K562 (cell line): ENCODE data around the gene KCNQ2. TPM values are rescaled to one million over a fixed set of nuclear protein-coding genes. Genes with fewer than 3 reads are reported as not detected.
A peak's percentile ranks its signal among the peaks of the same experiment; 100 is the strongest.

Source experiments
- MAZ ChIP-seq, 2 experiments: fragments of 450-650 bp in 1 of 2; sonication (generic) in 1 of 2; formaldehyde crosslinking; IDR thresholded peaks in 1 of 2; conservative IDR thresholded peaks in 1 of 2; 2 replicates each; pipeline versions ENCODE4 v1.4.0 to v1.5.0; 2020; ENCODE audit warnings: mild to moderate bottlenecking in 1 of 2, missing genetic modification reagents in 1 of 2
- MNT ChIP-seq, 2 experiments: fragments of 450-650 bp; conservative IDR thresholded peaks; 2 replicates each; pipeline ENCODE4 v1.6.1; 2017; ENCODE audit warnings: mild to moderate bottlenecking in 2 of 2, moderate library complexity in 2 of 2
- PCBP2 ChIP-seq: fragments of 200-400 bp; formaldehyde crosslinking; IDR thresholded peaks from 2 replicates; pipeline ENCODE4 v1.6.1; 2018; ENCODE audit warnings: low read length, low read depth, mild to moderate bottlenecking, moderate library complexity; ENCODE audit not compliant: poor library complexity, severe bottlenecking
- RBM15 ChIP-seq: fragments of 200-400 bp; formaldehyde crosslinking; IDR thresholded peaks from 2 replicates; pipeline ENCODE4 v1.6.1; 2018; ENCODE audit warnings: mild to moderate bottlenecking, low read length, moderate library complexity; ENCODE audit not compliant: insufficient read depth
- ZC3H4 ChIP-seq: sonication (generic); formaldehyde crosslinking; IDR thresholded peaks from 2 replicates; pipeline ENCODE4 v1.9.0; 2021; ENCODE audit warnings: missing genetic modification reagents, borderline replicate concordance
- ZNF175 ChIP-seq: fragments of 200-800 bp; sonication (Bioruptor generic); IDR thresholded peaks from 2 replicates; pipeline ENCODE4 v1.6.1; 2016; ENCODE audit warnings: low read depth, mild to moderate bottlenecking, missing genetic modification characterization, missing compliant biosample characterization
- ZNF785 ChIP-seq: fragments of 250-450 bp; sonication (Bioruptor Pico); IDR thresholded peaks from 2 replicates; pipeline ENCODE4 v1.4.0; 2020; ENCODE audit warnings: mild to moderate bottlenecking
- polyA plus RNA-seq, 8 experiments: library from polyadenylated mRNA; depleted of rRNA in 4 of 8; stranded (reverse) in 5 of 8; unstranded in 3 of 8; fragments of >200 nt; fragmentation: Nextera tagmentation in 2 of 8; fragmentation: Illumina TruSeq in 1 of 8; extraction: Ambion mirVana in 2 of 8; extraction: Trizol in 1 of 8; gene quantifications; 2 replicates each; pipeline versions ENCODE4 v1.2.1 to v1.2.3, GENCODE V29; 2011 to 2014; ENCODE audit warnings: inconsistent platforms in 1 of 8, missing spikeins in 1 of 8
- total RNA-seq, 7 experiments: library from RNA; depleted of rRNA in 6 of 7; stranded (reverse); fragments of >200 nt in 6 of 7; fragmentation: Illumina TruSeq in 2 of 7; extraction: Trizol in 2 of 7; gene quantifications; 2 replicates each; pipeline versions ENCODE4 v1.2.1 to v1.2.3, GENCODE V29; 2011 to 2021; ENCODE audit warnings: low replicate concordance in 1 of 7
- TF ChIP-seq, protein P1 (sequence below): sonication (generic); formaldehyde crosslinking; IDR thresholded peaks from 2 replicates; pipeline ENCODE4 v1.8.0; 2022; ENCODE audit warnings: missing genetic modification reagents, mild to moderate bottlenecking, borderline replicate concordance
- TF ChIP-seq, protein P2 (sequence below): sonication (generic); formaldehyde crosslinking; IDR thresholded peaks from 2 replicates; pipeline ENCODE4 v1.8.0; 2023; ENCODE audit warnings: mild to moderate bottlenecking, missing genetic modification reagents
- TF ChIP-seq, protein P3 (sequence below): sonication (generic); formaldehyde crosslinking; IDR thresholded peaks from 2 replicates; pipeline ENCODE4 v1.9.0; 2022; ENCODE audit warnings: mild to moderate bottlenecking, missing genetic modification reagents
- TF ChIP-seq, protein P4 (sequence below), 2 experiments: fragments of 450-650 bp in 1 of 2; IDR thresholded peaks; 2 replicates each; pipeline ENCODE4 v1.6.1; 2011 to 2017; ENCODE audit warnings: low read depth in 2 of 2, antibody characterized with exemption in 1 of 2, borderline replicate concordance in 1 of 2, low read length in 1 of 2, mild to moderate bottlenecking in 1 of 2, mixed read lengths in 1 of 2; ENCODE audit not compliant: control insufficient read depth in 1 of 2
- TF ChIP-seq, protein P5 (sequence below): fragments of 450-650 bp; formaldehyde crosslinking; IDR thresholded peaks from 2 replicates; pipeline ENCODE4 v1.4.0; 2020; ENCODE audit warnings: mild to moderate bottlenecking

KCNQ2 gene
- total and polyA plus RNA-seq, 9 of the 15 experiments (the other 6 are each of a cell fraction or from before 2014, with no cell fraction given), result 0.13 to 0.16 TPM; not detected in 7

- TF ChIP-seq, protein P1, sequence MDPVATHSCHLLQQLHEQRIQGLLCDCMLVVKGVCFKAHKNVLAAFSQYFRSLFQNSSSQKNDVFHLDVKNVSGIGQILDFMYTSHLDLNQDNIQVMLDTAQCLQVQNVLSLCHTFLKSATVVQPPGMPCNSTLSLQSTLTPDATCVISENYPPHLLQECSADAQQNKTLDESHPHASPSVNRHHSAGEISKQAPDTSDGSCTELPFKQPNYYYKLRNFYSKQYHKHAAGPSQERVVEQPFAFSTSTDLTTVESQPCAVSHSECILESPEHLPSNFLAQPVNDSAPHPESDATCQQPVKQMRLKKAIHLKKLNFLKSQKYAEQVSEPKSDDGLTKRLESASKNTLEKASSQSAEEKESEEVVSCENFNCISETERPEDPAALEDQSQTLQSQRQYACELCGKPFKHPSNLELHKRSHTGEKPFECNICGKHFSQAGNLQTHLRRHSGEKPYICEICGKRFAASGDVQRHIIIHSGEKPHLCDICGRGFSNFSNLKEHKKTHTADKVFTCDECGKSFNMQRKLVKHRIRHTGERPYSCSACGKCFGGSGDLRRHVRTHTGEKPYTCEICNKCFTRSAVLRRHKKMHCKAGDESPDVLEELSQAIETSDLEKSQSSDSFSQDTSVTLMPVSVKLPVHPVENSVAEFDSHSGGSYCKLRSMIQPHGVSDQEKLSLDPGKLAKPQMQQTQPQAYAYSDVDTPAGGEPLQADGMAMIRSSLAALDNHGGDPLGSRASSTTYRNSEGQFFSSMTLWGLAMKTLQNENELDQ (CRISPR knock-in tag), result no peak
- no peak for TF ChIP-seq RBM15
- no peak for TF ChIP-seq ZNF785 (CRISPR knock-in tag)
- peak; percentile 49 to 68 for TF ChIP-seq MNT (conservative IDR thresholded peaks at IDR 0.05)
- no peak for TF ChIP-seq ZNF175 (CRISPR knock-in tag)
- peak; percentile 17 to 78; a peak in 2 of 4 replicates for TF ChIP-seq MAZ (CRISPR knock-in tag; conservative IDR thresholded peaks at IDR 0.05 in 1 of 2, IDR thresholded peaks at IDR 0.05 in 1 of 2)
- TF ChIP-seq, protein P2, sequence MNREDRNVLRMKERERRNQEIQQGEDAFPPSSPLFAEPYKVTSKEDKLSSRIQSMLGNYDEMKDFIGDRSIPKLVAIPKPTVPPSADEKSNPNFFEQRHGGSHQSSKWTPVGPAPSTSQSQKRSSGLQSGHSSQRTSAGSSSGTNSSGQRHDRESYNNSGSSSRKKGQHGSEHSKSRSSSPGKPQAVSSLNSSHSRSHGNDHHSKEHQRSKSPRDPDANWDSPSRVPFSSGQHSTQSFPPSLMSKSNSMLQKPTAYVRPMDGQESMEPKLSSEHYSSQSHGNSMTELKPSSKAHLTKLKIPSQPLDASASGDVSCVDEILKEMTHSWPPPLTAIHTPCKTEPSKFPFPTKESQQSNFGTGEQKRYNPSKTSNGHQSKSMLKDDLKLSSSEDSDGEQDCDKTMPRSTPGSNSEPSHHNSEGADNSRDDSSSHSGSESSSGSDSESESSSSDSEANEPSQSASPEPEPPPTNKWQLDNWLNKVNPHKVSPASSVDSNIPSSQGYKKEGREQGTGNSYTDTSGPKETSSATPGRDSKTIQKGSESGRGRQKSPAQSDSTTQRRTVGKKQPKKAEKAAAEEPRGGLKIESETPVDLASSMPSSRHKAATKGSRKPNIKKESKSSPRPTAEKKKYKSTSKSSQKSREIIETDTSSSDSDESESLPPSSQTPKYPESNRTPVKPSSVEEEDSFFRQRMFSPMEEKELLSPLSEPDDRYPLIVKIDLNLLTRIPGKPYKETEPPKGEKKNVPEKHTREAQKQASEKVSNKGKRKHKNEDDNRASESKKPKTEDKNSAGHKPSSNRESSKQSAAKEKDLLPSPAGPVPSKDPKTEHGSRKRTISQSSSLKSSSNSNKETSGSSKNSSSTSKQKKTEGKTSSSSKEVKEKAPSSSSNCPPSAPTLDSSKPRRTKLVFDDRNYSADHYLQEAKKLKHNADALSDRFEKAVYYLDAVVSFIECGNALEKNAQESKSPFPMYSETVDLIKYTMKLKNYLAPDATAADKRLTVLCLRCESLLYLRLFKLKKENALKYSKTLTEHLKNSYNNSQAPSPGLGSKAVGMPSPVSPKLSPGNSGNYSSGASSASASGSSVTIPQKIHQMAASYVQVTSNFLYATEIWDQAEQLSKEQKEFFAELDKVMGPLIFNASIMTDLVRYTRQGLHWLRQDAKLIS (CRISPR knock-in tag), result no peak
- TF ChIP-seq ZC3H4 (CRISPR knock-in tag), result peak; percentile 74; the same call in 1 of the 2 replicates
- TF ChIP-seq, protein P3, sequence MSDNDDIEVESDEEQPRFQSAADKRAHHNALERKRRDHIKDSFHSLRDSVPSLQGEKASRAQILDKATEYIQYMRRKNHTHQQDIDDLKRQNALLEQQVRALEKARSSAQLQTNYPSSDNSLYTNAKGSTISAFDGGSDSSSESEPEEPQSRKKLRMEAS (CRISPR knock-in tag), result peak; percentile 74
- TF ChIP-seq PCBP2, result peak; percentile 45
- TF ChIP-seq, protein P4, sequence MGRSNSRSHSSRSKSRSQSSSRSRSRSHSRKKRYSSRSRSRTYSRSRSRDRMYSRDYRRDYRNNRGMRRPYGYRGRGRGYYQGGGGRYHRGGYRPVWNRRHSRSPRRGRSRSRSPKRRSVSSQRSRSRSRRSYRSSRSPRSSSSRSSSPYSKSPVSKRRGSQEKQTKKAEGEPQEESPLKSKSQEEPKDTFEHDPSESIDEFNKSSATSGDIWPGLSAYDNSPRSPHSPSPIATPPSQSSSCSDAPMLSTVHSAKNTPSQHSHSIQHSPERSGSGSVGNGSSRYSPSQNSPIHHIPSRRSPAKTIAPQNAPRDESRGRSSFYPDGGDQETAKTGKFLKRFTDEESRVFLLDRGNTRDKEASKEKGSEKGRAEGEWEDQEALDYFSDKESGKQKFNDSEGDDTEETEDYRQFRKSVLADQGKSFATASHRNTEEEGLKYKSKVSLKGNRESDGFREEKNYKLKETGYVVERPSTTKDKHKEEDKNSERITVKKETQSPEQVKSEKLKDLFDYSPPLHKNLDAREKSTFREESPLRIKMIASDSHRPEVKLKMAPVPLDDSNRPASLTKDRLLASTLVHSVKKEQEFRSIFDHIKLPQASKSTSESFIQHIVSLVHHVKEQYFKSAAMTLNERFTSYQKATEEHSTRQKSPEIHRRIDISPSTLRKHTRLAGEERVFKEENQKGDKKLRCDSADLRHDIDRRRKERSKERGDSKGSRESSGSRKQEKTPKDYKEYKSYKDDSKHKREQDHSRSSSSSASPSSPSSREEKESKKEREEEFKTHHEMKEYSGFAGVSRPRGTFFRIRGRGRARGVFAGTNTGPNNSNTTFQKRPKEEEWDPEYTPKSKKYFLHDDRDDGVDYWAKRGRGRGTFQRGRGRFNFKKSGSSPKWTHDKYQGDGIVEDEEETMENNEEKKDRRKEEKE (IDR thresholded peaks at IDR 0.05; ENCODE audit: borderline replicate concordance in 1 of 2, control insufficient read depth in 1 of 2, low read depth in 2 of 2, low read length in 1 of 2), result no peak
- TF ChIP-seq, protein P5, sequence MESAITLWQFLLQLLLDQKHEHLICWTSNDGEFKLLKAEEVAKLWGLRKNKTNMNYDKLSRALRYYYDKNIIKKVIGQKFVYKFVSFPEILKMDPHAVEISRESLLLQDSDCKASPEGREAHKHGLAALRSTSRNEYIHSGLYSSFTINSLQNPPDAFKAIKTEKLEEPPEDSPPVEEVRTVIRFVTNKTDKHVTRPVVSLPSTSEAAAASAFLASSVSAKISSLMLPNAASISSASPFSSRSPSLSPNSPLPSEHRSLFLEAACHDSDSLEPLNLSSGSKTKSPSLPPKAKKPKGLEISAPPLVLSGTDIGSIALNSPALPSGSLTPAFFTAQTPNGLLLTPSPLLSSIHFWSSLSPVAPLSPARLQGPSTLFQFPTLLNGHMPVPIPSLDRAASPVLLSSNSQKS (CRISPR knock-in tag), result no peak
Measured at GRCh38 chr20:63520934-63521601, 48.6 kb upstream of the KCNQ2 start (continued).
